IPS DF 19.7 (cell line): Measurements from ENCODE around the gene PRKCE.
"Not testable (repeated sequence)": the region's sequence is repeated elsewhere in the genome, so short reads cannot be mapped to it uniquely, and the experiment has no call there.

Experiments
- DNase-seq: peaks from one replicate; pipeline ENCODE4 v3.0.0-alpha.2; 2013; ENCODE audit warnings: low read depth, low spot score

Gene PRKCE

GRCh38 chr2:45669032-45669486 is 17.6 kb downstream of the PRKCE start:
- DNase-seq: no peak

GRCh38 chr2:45670646-45671045 is 19.2 kb downstream of the PRKCE start:
- DNase-seq: no peak

- DNase-seq: no peak
These were observed 20.7 kb downstream of the PRKCE start for GRCh38 chr2:45672138-45672537.

GRCh38 chr2:45674035-45674816 is 22.8 kb downstream of the PRKCE start:
- DNase-seq: no peak

GRCh38 chr2:45675263-45675812 is 23.9 kb downstream of the PRKCE start:
- DNase-seq: no peak

GRCh38 chr2:45676088-45676487 is 24.6 kb downstream of the PRKCE start:
- DNase-seq: no peak

- DNase-seq: no peak
These were observed 27.4 kb downstream of the PRKCE start for GRCh38 chr2:45678791-45679348.

GRCh38 chr2:45680351-45680967 is 29.0 kb downstream of the PRKCE start:
- no peak for DNase-seq

- no peak for DNase-seq
These were observed 30.2 kb downstream of the PRKCE start for GRCh38 chr2:45681675-45682074.

GRCh38 chr2:45683292-45683691 is 31.8 kb downstream of the PRKCE start:
- no peak for DNase-seq

GRCh38 chr2:45684756-45685155 is 33.3 kb downstream of the PRKCE start:
- no peak for DNase-seq

- DNase-seq: no peak
These were observed 33.8 kb downstream of the PRKCE start for GRCh38 chr2:45685260-45685659.

- DNase-seq: no peak
These were observed 36.5 kb downstream of the PRKCE start for GRCh38 chr2:45687964-45688363.

- no peak for DNase-seq
These were observed 37.2 kb downstream of the PRKCE start for GRCh38 chr2:45688479-45689298.

- no peak for DNase-seq
These were observed 38.8 kb downstream of the PRKCE start for GRCh38 chr2:45690231-45690630.

GRCh38 chr2:45691171-45691999 is 39.9 kb downstream of the PRKCE start:
- no peak for DNase-seq

- DNase-seq: no peak
These were observed 41.1 kb downstream of the PRKCE start for GRCh38 chr2:45692566-45692965.

GRCh38 chr2:45695480-45696007 is 44.1 kb downstream of the PRKCE start:
- not testable (repeated sequence) for DNase-seq

GRCh38 chr2:45696708-45697107 is 45.2 kb downstream of the PRKCE start:
- no peak for DNase-seq

GRCh38 chr2:45697190-45697589 is 45.7 kb downstream of the PRKCE start:
- no peak for DNase-seq

- DNase-seq: no peak
These were observed 47.1 kb downstream of the PRKCE start for GRCh38 chr2:45698554-45698953.
